ENCODE measurements around the gene GATAD2A.

GRCh38 chr19:19460258-19460731 is 54.8 kb downstream of the GATAD2A start:
- TF ChIP-seq CTCF (IDR thresholded peaks at IDR 0.05): no peak
- no peak for TF ChIP-seq POLR2A (IDR thresholded peaks at IDR 0.05)

Data from prostate gland (tissue), 2 donors.